Endothelial cell of umbilical vein (primary cell): Measurements from ENCODE around the gene MS4A8. TPM values are rescaled to one million over a fixed set of nuclear protein-coding genes. Genes with fewer than 3 reads are reported as not detected.

ENCODE experiments used
- BruUV-seq: library from RNA; stranded (reverse); fragments of 400-500 nt; replicated peaks from 2 replicates; lab custom pipeline; 2021; lab: Mats Ljungman, UMichigan
- CTCF ChIA-PET: fragments of 300-600, 350-600 bp; sonication (Branson Sonifier 250); formaldehyde crosslinking; loops from one replicate; lab custom pipeline; 2021; ENCODE audit warnings: antibody characterized with exemption, inconsistent platforms; lab: Charles Lee
- POLR2A ChIA-PET: fragments of 300-600, 350-600 bp; sonication (Branson Sonifier 250); formaldehyde crosslinking; loops from one replicate; lab custom pipeline; 2021; ENCODE audit warnings: antibody characterized with exemption, inconsistent platforms; lab: Charles Lee
- DNase-seq: peaks from one replicate; pipeline ENCODE4 v3.0.0-alpha.2; 2011; ENCODE audit warnings: low read depth, low spot score
- FAIRE-seq: peaks from 2 replicates; lab custom pipeline; 2011; peaks lifted over from hg19 to GRCh38; lab: Jason Lieb, UNC
- H2AFZ ChIP-seq: 2 replicates; pipeline ENCODE4 v1.6.0; 2012; ENCODE audit warnings: low read depth, low read length, control low read depth, inconsistent platforms
- H3K27ac ChIP-seq: 2 replicates; pipeline ENCODE4 v1.5.1; 2011; ENCODE audit warnings: low read depth, mild to moderate bottlenecking, control low read depth, low read length, moderate library complexity; ENCODE audit not compliant: insufficient read depth
- H3K27me3 ChIP-seq, 2 experiments: 2 replicates each; pipeline versions ENCODE4 v1.6.0 to v1.6.1; 2011; ENCODE audit warnings: low read length in 2 of 2, mixed read lengths in 1 of 2; ENCODE audit not compliant: control insufficient read depth in 2 of 2, insufficient read depth in 2 of 2
- H3K36me3 ChIP-seq, 2 experiments: 2 replicates in 1 of 2; 3 replicates in 1 of 2; pipeline ENCODE4 v1.5.1; 2011; ENCODE audit warnings: low read length in 2 of 2, mild to moderate bottlenecking in 1 of 2, moderate library complexity in 1 of 2; ENCODE audit not compliant: control insufficient read depth in 2 of 2, insufficient read depth in 2 of 2; ENCODE audit errors: extremely low read depth in 1 of 2
- H3K4me1 ChIP-seq: 3 replicates; pipeline ENCODE4 v1.5.1; 2011; ENCODE audit warnings: mild to moderate bottlenecking, low read length; ENCODE audit not compliant: control insufficient read depth, insufficient read depth; ENCODE audit errors: extremely low read depth
- H3K4me2 ChIP-seq: 2 replicates; pipeline ENCODE4 v1.6.1; 2011; ENCODE audit warnings: low read length, control low read depth, mixed read lengths; ENCODE audit not compliant: insufficient read depth
- H3K4me3 ChIP-seq, 3 experiments: fragments of 200-600 bp in 1 of 3; sonication (generic), shearing (Covaris generic) in 1 of 3; replicated peaks in 1 of 3; 2 replicates each; pipeline ENCODE4 v1.5.1; 2011 to 2016; ENCODE audit warnings: control low read depth in 3 of 3, low read length in 3 of 3, mild to moderate bottlenecking in 2 of 3, inconsistent platforms in 1 of 3, low read depth in 1 of 3, moderate library complexity in 1 of 3; ENCODE audit not compliant: insufficient read depth in 1 of 3
- H3K79me2 ChIP-seq: 2 replicates; pipeline ENCODE4 v1.6.0; 2012; ENCODE audit warnings: low read length, inconsistent platforms; ENCODE audit not compliant: control insufficient read depth, insufficient read depth
- H3K9ac ChIP-seq: replicated peaks from 2 replicates; pipeline ENCODE3; 2011; ENCODE audit warnings: low read length, control low read depth; ENCODE audit not compliant: insufficient read depth; ENCODE audit errors: extremely low read depth
- H3K9me1 ChIP-seq: replicated peaks from 3 replicates; pipeline ENCODE4 v1.6.0; 2011; ENCODE audit warnings: mild to moderate bottlenecking, low read length; ENCODE audit not compliant: control insufficient read depth, insufficient read depth; ENCODE audit errors: extremely low read depth
- H3K9me3 ChIP-seq: replicated peaks from 2 replicates; pipeline ENCODE4 v1.5.1; 2012; ENCODE audit warnings: low read length, inconsistent platforms; ENCODE audit not compliant: control insufficient read depth, insufficient read depth
- H4K20me1 ChIP-seq: replicated peaks from 2 replicates; pipeline ENCODE3; 2011; ENCODE audit warnings: mild to moderate bottlenecking, low read length; ENCODE audit not compliant: control insufficient read depth, insufficient read depth; ENCODE audit errors: extremely low read depth
- FOS ChIP-seq: IDR thresholded peaks from 2 replicates; pipeline ENCODE4 v1.6.1; 2011; ENCODE audit warnings: mild to moderate bottlenecking, low read length, moderate library complexity, borderline replicate concordance; ENCODE audit not compliant: insufficient read depth
- GATA2 ChIP-seq: IDR thresholded peaks from 2 replicates; pipeline ENCODE4 v1.7.0; 2011; ENCODE audit warnings: low read depth, mild to moderate bottlenecking, moderate library complexity, mixed read lengths, low read length; ENCODE audit not compliant: insufficient read length, insufficient read depth
- POLR2A ChIP-seq: IDR thresholded peaks from 2 replicates; pipeline ENCODE4 v1.6.1; 2012; ENCODE audit warnings: low read depth, mild to moderate bottlenecking, control low read depth, low read length
- POLR2AphosphoS5 ChIP-seq: IDR thresholded peaks from 2 replicates; pipeline ENCODE4 v1.6.1; 2012; ENCODE audit warnings: low read depth, mild to moderate bottlenecking, control low read depth, low read length, moderate library complexity; ENCODE audit not compliant: insufficient read depth
- dilution Hi-C: fragments of 300-500 bp; cut with MboI; formaldehyde crosslinking; loops from one replicate; pipeline ENCODE4 v1.15.0; 2019; ENCODE audit warnings: low sequenced_read_pairs; ENCODE audit not compliant: extremely low pct_ligation_motif_present
- intact Hi-C: fragments of 100-400 bp; cut with micrococcal nuclease; formaldehyde crosslinking; loops from one replicate; pipeline ENCODE4 v1.10.0; 2022
- polyA plus RNA-seq, 4 experiments: library from polyadenylated mRNA; depleted of rRNA in 3 of 4; stranded (reverse) in 3 of 4; unstranded in 1 of 4; fragments of >200 nt; gene quantifications; 2 replicates each; pipeline versions ENCODE4 v1.2.1 to v1.2.3, GENCODE V29; 2011 to 2012; ENCODE audit warnings: missing spikeins in 1 of 4
- total RNA-seq: library from RNA; stranded (reverse); gene quantifications from 2 replicates; pipeline ENCODE4 v1.2.3, GENCODE V29; 2021

The MS4A8 gene
- total and polyA plus RNA-seq, 2 donors (not counting 3 experiments of a cell fraction or from before 2014, with no cell fraction given), result not detected

GRCh38 chr11:60739114-60739513 is 39.7 kb downstream of the MS4A8 start:
- intact Hi-C loops (no loop called here), dilution Hi-C loops (no loop called here)
- FAIRE-seq, result no peak
- CTCF ChIA-PET, result no interaction called here
- Histone ChIP-seq H3K9me3 (no peaks in the 10 kb centered on the region), H3K4me1 (no peaks in the 10 kb centered on the region), H3K27me3 (no peaks in the 10 kb centered on the region), H3K9ac (no peak overlapping the region), H3K4me2 (no peak overlapping the region), H3K27ac (no peak overlapping the region), H3K79me2 (no peaks in the 10 kb centered on the region), H3K9me1 (no peaks in the 10 kb centered on the region), H3K36me3 (no peaks in the 10 kb centered on the region), H3K4me3 (no peak overlapping the region), H2AFZ (no peak overlapping the region), H4K20me1 (no peaks in the 10 kb centered on the region)
- TF ChIP-seq GATA2 (no peak), POLR2A (no peak), FOS (no peak), POLR2AphosphoS5 (no peak)
- BruUV-seq, result no TSS peak
- no peak for DNase-seq
- POLR2A ChIA-PET, result no interaction called here

DNA sequence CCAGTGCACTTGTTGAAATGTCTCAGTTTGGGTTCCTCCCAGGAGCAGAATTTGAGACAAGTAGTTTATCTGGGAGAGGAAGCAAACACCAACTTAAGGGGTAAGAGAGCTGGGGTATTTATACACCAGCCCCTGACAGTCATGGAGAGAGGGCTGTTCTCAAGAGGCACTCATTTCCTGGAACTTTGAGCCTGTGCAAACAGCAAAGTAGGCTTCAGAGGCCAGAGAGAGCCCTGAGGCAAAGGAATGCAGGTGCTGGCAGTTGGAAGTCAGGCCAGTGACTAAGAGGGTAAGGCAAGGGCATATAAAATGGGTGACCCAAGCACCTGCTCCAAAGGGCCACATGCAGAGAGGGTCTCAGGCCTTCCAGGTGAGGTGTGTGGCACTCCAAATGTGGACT is 41.2 kb downstream of the MS4A8 start:
- Histone ChIP-seq H3K79me2 (no peaks in the 10 kb centered on the region), H3K9me3 (no peaks in the 10 kb centered on the region), H3K4me1 (no peaks in the 10 kb centered on the region), H3K36me3 (no peaks in the 10 kb centered on the region), H4K20me1 (no peaks in the 10 kb centered on the region), H3K27ac (no peak overlapping the region), H3K27me3 (peaks cover 0 to 4% of the 10 kb centered on the region in 2 experiments), H3K9ac (no peak overlapping the region), H3K4me2 (no peak overlapping the region), H2AFZ (no peak overlapping the region), H3K9me1 (no peaks in the 10 kb centered on the region), H3K4me3 (no peak overlapping the region)
- ChIA-PET POLR2A (no interaction called here), CTCF (no interaction called here)
- TF ChIP-seq POLR2AphosphoS5, result no peak
- FAIRE-seq (no peak), DNase-seq (no peak)
- no TSS peak for BruUV-seq
- dilution Hi-C loops (no loop called here), intact Hi-C loops (no loop called here)
